Common myeloid progenitor, CD34-positive (primary cell): ENCODE measurements around the gene PLAGL2.
"Not testable (repeated sequence)": the region's sequence is repeated elsewhere in the genome, so short reads cannot be mapped to it uniquely, and the experiment has no call there.

Experiments used
- CTCF ChIA-PET: fragments of 350-600 bp; sonication (Branson Sonifier 250); formaldehyde crosslinking; loops from one replicate; lab custom pipeline; 2021; ENCODE audit warnings: antibody characterized with exemption; lab: Charles Lee
- POLR2A ChIA-PET: fragments of 350-600 bp; sonication (Branson Sonifier 250); formaldehyde crosslinking; loops from one replicate; lab custom pipeline; 2021; ENCODE audit warnings: antibody characterized with exemption; lab: Charles Lee
- DNase-seq, 3 donors: peaks; one replicate each; pipeline versions ENCODE4 v3.0.0 to v3.0.0-alpha.2; 2013
- H3K27ac ChIP-seq, 2 experiments: 1 replicate in 1 of 2; 2 replicates in 1 of 2; pipeline ENCODE4 v1.7.0; 2013; ENCODE audit warnings: inconsistent platforms in 2 of 2, low read length in 2 of 2, mild to moderate bottlenecking in 2 of 2, low read depth in 1 of 2, moderate library complexity in 1 of 2; ENCODE audit not compliant: severe bottlenecking in 2 of 2, insufficient read depth in 1 of 2, poor library complexity in 1 of 2
- H3K27me3 ChIP-seq, 5 experiments: replicated peaks in 2 of 5; 1 replicate in 3 of 5; 2 replicates in 2 of 5; pipeline versions ENCODE4 v1.6.1 to v1.7.0; 2013; ENCODE audit warnings: low read length in 4 of 5, mild to moderate bottlenecking in 2 of 5, moderate library complexity in 2 of 5, inconsistent platforms in 1 of 5; ENCODE audit not compliant: insufficient read depth in 5 of 5, control insufficient read depth in 4 of 5
- H3K36me3 ChIP-seq, 4 experiments: 1 replicate in 2 of 4; 2 replicates in 2 of 4; pipeline versions ENCODE4 v1.6.1 to v1.7.0; 2013; ENCODE audit warnings: low read length in 3 of 4, control low read depth in 1 of 4, mild to moderate bottlenecking in 1 of 4; ENCODE audit not compliant: control insufficient read depth in 4 of 4, insufficient read depth in 4 of 4
- H3K4me1 ChIP-seq, 4 experiments: 1 replicate in 3 of 4; 2 replicates in 1 of 4; pipeline versions ENCODE4 v1.6.1 to v1.7.1; 2013; ENCODE audit warnings: low read length in 3 of 4, mild to moderate bottlenecking in 3 of 4, control low read depth in 1 of 4, inconsistent platforms in 1 of 4, moderate library complexity in 1 of 4; ENCODE audit not compliant: control insufficient read depth in 4 of 4, insufficient read depth in 4 of 4; ENCODE audit errors: control extremely low read depth in 1 of 4
- H3K4me3 ChIP-seq, 7 experiments: 1 replicate in 4 of 7; 2 replicates in 3 of 7; pipeline versions ENCODE4 v1.5.1 to v1.7.0; 2013; ENCODE audit warnings: mild to moderate bottlenecking in 7 of 7, low read length in 6 of 7, moderate library complexity in 6 of 7, inconsistent platforms in 2 of 7, low read depth in 2 of 7, control low read depth in 1 of 7; ENCODE audit not compliant: insufficient read depth in 4 of 7, control insufficient read depth in 1 of 7; ENCODE audit errors: extremely low read depth in 1 of 7
- H3K9me3 ChIP-seq, 5 experiments: 1 replicate in 4 of 5; 2 replicates in 1 of 5; pipeline versions ENCODE4 v1.6.1 to v1.7.1; 2013; ENCODE audit warnings: low read length in 4 of 5, mild to moderate bottlenecking in 2 of 5, inconsistent platforms in 1 of 5, low read depth in 1 of 5, moderate library complexity in 1 of 5; ENCODE audit not compliant: control insufficient read depth in 4 of 5, insufficient read depth in 2 of 5; ENCODE audit errors: control extremely low read depth in 1 of 5
- WGBS: methylation state at CpG from one replicate; pipeline ENCODE4 v1.1.5; 2013; ENCODE audit not compliant: insufficient coverage; 5-methylcytosine and 5-hydroxymethylcytosine counted together

Gene PLAGL2

GRCh38 chr20:32183947-32184635 lies 23.5 kb downstream of the PLAGL2 start:
- no peaks in the 10 kb centered on the region for H3K9me3 ChIP-seq
- H3K27ac ChIP-seq = no peak overlapping the region
- no peak for DNase-seq
- peaks cover 0 to 8% (median 4%) of the 10 kb centered on the region in 4 experiments for H3K4me1 ChIP-seq
- ChIA-PET POLR2A (no interaction called here), CTCF (no interaction called here)
- no peak overlapping the region for H3K4me3 ChIP-seq
- 83% methylated on average over 3 of the region's 4 CpGs for WGBS
- no peaks in the 10 kb centered on the region for H3K27me3 ChIP-seq
- peaks cover 0 to 4% (median 0%) of the 10 kb centered on the region in 4 experiments for H3K36me3 ChIP-seq

- Histone ChIP-seq H3K27me3 (no peaks in the 10 kb centered on the region), H3K27ac (no peak overlapping the region), H3K4me3 (no peak overlapping the region), H3K36me3 (no peaks in the 10 kb centered on the region), H3K4me1 (no peaks in the 10 kb centered on the region), H3K9me3 (no peaks in the 10 kb centered on the region)
- no peak for DNase-seq
- WGBS = no CpG with 5 or more reads among the region's 2 CpGs
- POLR2A ChIA-PET = no interaction called here
- CTCF ChIA-PET = no interaction called here
These were observed 25.9 kb downstream of the PLAGL2 start for GRCh38 chr20:32181606-32182005.

DNA sequence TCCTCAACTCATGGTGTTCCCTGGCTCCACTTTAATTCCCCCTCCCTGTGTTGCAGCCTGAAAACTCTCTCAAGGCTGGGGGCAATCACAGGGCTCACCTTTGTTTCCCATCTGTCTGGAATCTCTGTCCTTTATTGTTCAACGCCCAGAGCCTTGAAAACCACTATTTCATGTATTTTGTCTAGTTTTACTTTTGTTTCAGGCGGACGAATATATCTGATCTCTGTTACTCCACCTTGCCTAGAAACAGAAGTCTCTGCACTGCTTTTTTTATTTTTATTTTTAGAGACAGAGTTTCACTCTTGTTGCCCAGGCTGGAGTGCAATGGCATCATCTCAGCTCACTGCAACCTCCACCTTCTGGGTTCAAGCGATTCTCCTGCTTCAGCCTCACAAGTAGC lies 27.6 kb downstream of the PLAGL2 start:
- Histone ChIP-seq H3K9me3 (no peaks in the 10 kb centered on the region), H3K4me1 (no peaks in the 10 kb centered on the region), H3K27ac (no peak overlapping the region), H3K36me3 (no peaks in the 10 kb centered on the region), H3K27me3 (no peaks in the 10 kb centered on the region), H3K4me3 (no peak overlapping the region)
- CTCF ChIA-PET = interaction anchor here (0.6 to 0.7 kb wide), 2 partner anchors 23 to 175 kb away, joined by 3 read pairs; no protein-coding TSS in a partner anchor
- WGBS = 100% methylated on average over 4 of the region's 4 CpGs
- no peak for DNase-seq
- POLR2A ChIA-PET = no interaction called here

- POLR2A ChIA-PET = no interaction called here
- H3K36me3 ChIP-seq = no peaks in the 10 kb centered on the region
- no peak overlapping the region for H3K4me3 ChIP-seq
- no peaks in the 10 kb centered on the region for H3K4me1 ChIP-seq
- no peaks in the 10 kb centered on the region for H3K27me3 ChIP-seq
- CTCF ChIA-PET = interaction anchor here (0.6 to 0.7 kb wide), 2 partner anchors 23 to 175 kb away, joined by 3 read pairs; no protein-coding TSS in a partner anchor
- DNase-seq = no peak
- H3K9me3 ChIP-seq = no peaks in the 10 kb centered on the region
- WGBS = 100% methylated on average over 2 of the region's 2 CpGs
- no peak overlapping the region for H3K27ac ChIP-seq
These were observed 28.0 kb downstream of the PLAGL2 start for GRCh38 chr20:32179515-32179914.

GRCh38 chr20:32177696-32178095 lies 29.8 kb downstream of the PLAGL2 start:
- H3K9me3 ChIP-seq, H3K27ac ChIP-seq, POLR2A ChIA-PET, H3K36me3 ChIP-seq, DNase-seq, H3K4me1 ChIP-seq, H3K4me3 ChIP-seq, H3K27me3 ChIP-seq, CTCF ChIA-PET: not testable (repeated sequence)
- 98% methylated on average over 6 of the region's 7 CpGs for WGBS

DNA sequence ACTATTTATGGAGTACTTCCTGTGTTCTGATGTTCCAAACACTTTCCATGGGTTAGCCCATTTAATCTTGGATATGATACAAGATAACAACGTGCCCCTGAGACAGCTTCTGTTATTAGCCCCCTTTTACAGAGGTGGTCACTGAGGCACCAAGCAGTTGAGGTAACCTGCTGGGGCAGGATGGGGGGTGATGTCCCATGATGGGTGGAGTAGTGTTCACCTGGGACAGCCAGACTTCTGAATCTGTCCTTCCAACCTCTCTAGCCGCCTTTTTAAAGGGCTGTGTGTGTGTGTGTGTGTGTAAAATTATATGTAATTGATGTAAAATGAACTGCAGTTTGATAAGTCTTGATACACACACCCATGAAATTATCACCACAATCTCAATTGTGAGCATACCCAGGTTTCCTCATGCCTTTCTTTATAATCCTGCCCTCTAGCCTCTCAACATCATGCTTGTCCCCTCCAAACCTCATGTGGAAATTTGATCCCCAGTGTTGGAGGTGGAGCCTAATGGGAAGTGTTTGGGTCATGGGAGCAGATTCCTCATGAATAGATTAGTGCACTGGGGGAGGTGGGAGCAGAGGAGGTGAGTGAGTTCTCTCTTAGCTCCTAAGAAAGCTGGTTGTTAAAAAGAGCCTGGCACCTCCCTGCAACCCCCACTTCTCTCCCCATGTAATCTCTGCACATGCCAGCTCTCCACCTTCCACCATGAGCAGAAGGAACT lies 39.2 kb downstream of the PLAGL2 start:
- no peak overlapping the region for H3K4me3 ChIP-seq
- H3K36me3 ChIP-seq = peaks cover 4 to 40% (median 22%) of the 10 kb centered on the region in 4 experiments
- no peaks in the 10 kb centered on the region for H3K4me1 ChIP-seq
- H3K27ac ChIP-seq = no peak overlapping the region
- CTCF ChIA-PET = interaction anchor here (1.0 to 1.4 kb wide), 2 partner anchors 13 to 33 kb away, joined by 3 to 5 read pairs; no protein-coding TSS in a partner anchor
- WGBS = 100% methylated on average over 1 of the region's 2 CpGs
- POLR2A ChIA-PET = no interaction called here
- no peak for DNase-seq
- H3K9me3 ChIP-seq = no peaks in the 10 kb centered on the region
- H3K27me3 ChIP-seq = no peaks in the 10 kb centered on the region

- CTCF ChIA-PET = interaction anchor here (1.4 kb wide), 1 partner anchor 33 kb away, joined by 3 read pairs; no protein-coding TSS in a partner anchor
- H3K4me3 ChIP-seq = no peak overlapping the region
- no peaks in the 10 kb centered on the region for H3K27me3 ChIP-seq
- H3K36me3 ChIP-seq = peaks cover 4 to 44% (median 25%) of the 10 kb centered on the region in 4 experiments
- H3K27ac ChIP-seq = no peak overlapping the region
- H3K4me1 ChIP-seq = no peaks in the 10 kb centered on the region
- POLR2A ChIA-PET = no interaction called here
- no peaks in the 10 kb centered on the region for H3K9me3 ChIP-seq
- WGBS = 100% methylated on average over 1 of the region's 4 CpGs
- DNase-seq = no peak
These were observed 40.0 kb downstream of the PLAGL2 start for GRCh38 chr20:32167552-32167951.
